Thyroid gland (tissue), 4 donors: ENCODE results near the gene FOXS1. TPM values are rescaled to one million over a fixed set of nuclear protein-coding genes. Genes with fewer than 3 reads are reported as not detected.
A peak's percentile ranks its signal among the peaks of the same experiment; 100 is the strongest.

Experiments used
- DNase-seq, 2 donors: peaks; one replicate each; pipeline ENCODE4 v3.0.0-alpha.2; 2019
- H3K27ac ChIP-seq, 3 donors: fragments of 200-600 bp; sonication (generic); 1 replicate in 2 of 3; 2 replicates in 1 of 3; pipeline ENCODE4 v1.5.1; 2016 to 2019; ENCODE audit warnings: mild to moderate bottlenecking in 1 of 3, moderate library complexity in 1 of 3
- H3K27me3 ChIP-seq: fragments of 200-600 bp; sonication (generic); one replicate; pipeline ENCODE4 v1.5.1; 2019
- H3K36me3 ChIP-seq, 2 donors: fragments of 200-600 bp; sonication (generic); one replicate each; pipeline ENCODE4 v1.5.1; 2016 to 2019
- H3K4me1 ChIP-seq, 2 donors: fragments of 200-600 bp; sonication (generic); one replicate each; pipeline ENCODE4 v1.5.1; 2017 to 2019
- H3K4me3 ChIP-seq, 3 donors: fragments of 200-600 bp; sonication (generic); replicated peaks in 1 of 3; 1 replicate in 2 of 3; 2 replicates in 1 of 3; pipeline ENCODE4 v1.5.1; 2016; ENCODE audit warnings: mild to moderate bottlenecking in 1 of 3
- H3K9me3 ChIP-seq: fragments of 200-600 bp; sonication (generic); one replicate; pipeline ENCODE4 v1.5.1; 2017
- POLR2A ChIP-seq, 2 donors: fragments of 450-650 bp; IDR thresholded peaks; one replicate each; pipeline ENCODE4 v1.6.1; 2017; ENCODE audit warnings: antibody characterized with exemption in 2 of 2, mild to moderate bottlenecking in 2 of 2, moderate library complexity in 1 of 2
- WGBS, 2 donors: methylation state at CpG; one replicate each; pipeline ENCODE4 v1.1.5; 2017; 5-methylcytosine and 5-hydroxymethylcytosine counted together
- intact Hi-C: fragments of 100-400 bp; cut with DNase I; formaldehyde crosslinking; loops from one replicate; pipeline ENCODE4 v1.15.1; 2023
- total RNA-seq, 4 donors: library from RNA; depleted of rRNA; stranded (reverse); fragments of >200 nt; gene quantifications; one replicate each; pipeline ENCODE4 v1.2.3, GENCODE V29; 2016
- TF ChIP-seq, protein P1 (sequence below), 6 experiments: fragments of 200-600 bp in 3 of 6; fragments of 450-650 bp in 3 of 6; sonication (generic) in 3 of 6; IDR thresholded peaks; one replicate each; pipeline ENCODE4 v1.5.1; 2016 to 2019; ENCODE audit warnings: antibody characterized with exemption in 6 of 6, mild to moderate bottlenecking in 2 of 6, inconsistent platforms in 1 of 6, moderate library complexity in 1 of 6

Gene FOXS1
- total RNA-seq, 4 donors from 2014 or later = 0.44 to 1.0 TPM; not detected in 2

DNA sequence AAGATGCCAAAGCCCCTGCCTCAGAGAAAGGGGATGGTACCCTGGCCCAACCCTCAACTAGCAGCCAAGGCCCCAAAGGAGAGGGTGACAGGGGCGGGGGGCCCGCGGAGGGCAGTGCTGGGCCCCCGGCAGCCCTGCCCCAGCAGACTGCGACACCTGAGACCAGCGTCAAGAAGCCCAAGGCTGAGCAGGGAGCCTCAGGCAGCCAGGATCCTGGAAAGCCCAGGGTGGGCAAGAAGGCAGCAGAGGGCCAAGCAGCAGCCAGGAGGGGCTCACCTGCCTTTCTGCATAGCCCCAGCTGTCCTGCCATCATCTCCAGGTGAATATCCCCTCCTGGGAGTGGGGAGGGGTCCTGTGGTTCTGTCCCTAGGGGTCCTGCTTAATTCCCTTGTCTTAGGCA, 25.2 kb downstream of the FOXS1 start:
- Histone ChIP-seq H3K27me3 (no peaks in the 10 kb centered on the region), H3K9me3 (no peaks in the 10 kb centered on the region), H3K36me3 (no peaks in the 10 kb centered on the region), H3K4me1 (peaks cover 37 to 60% of the 10 kb centered on the region in 2 donors), H3K4me3 (no peak overlapping the region), H3K27ac (no peak overlapping the region)
- 70 to 86% methylated on average over 2 to 6 of the region's 6 CpGs for WGBS, 2 donors
- no peak for TF ChIP-seq POLR2A (IDR thresholded peaks at IDR 0.05)
- TF ChIP-seq, protein P1, sequence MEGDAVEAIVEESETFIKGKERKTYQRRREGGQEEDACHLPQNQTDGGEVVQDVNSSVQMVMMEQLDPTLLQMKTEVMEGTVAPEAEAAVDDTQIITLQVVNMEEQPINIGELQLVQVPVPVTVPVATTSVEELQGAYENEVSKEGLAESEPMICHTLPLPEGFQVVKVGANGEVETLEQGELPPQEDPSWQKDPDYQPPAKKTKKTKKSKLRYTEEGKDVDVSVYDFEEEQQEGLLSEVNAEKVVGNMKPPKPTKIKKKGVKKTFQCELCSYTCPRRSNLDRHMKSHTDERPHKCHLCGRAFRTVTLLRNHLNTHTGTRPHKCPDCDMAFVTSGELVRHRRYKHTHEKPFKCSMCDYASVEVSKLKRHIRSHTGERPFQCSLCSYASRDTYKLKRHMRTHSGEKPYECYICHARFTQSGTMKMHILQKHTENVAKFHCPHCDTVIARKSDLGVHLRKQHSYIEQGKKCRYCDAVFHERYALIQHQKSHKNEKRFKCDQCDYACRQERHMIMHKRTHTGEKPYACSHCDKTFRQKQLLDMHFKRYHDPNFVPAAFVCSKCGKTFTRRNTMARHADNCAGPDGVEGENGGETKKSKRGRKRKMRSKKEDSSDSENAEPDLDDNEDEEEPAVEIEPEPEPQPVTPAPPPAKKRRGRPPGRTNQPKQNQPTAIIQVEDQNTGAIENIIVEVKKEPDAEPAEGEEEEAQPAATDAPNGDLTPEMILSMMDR (IDR thresholded peaks at IDR 0.05) = no peak
- intact Hi-C loops = loop anchor here (10.0 kb wide), 3 partner anchors 165 to 275 kb away; no protein-coding TSS in a partner anchor
- no peak for DNase-seq

DNA sequence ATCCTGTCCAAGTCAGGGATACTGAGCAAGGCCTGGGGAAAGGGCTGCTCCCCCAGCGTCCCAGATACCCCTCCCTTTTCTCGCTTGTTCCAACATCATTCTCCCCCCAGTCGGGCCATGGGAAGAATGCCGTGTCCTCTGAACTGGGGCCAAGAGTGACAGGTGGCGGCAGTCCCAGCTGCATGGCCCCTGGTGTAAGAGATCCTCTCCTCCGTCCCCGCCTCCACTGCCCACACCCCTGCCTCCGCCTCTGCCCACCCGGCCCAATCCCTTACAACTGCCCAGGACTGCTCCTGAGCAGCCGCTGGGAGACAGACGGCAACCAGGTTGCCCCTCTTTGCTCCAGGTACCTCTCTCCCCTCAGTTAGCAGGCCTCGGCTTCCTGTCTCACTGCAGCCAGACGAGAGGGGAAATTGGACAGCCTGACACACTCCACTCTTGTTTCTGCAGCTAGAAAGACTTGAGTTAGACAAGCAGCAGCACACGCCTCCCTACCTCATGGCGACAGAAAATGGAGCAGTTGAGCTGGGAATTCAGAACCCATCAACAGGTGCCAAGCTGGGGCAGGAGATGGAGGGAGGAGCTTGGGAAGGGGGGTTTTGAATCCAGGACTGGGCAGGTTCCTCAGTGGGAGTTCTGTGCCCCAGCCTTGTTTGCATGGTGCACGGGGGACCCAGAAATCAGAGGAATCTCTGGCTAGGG, 26.2 kb downstream of the FOXS1 start, which contains the start of gene MYLK2:
MYLK2 (plus strand) TSS at position 274 of the 702 bp plus-strand sequence; CDS start at position 499, 225 bp downstream.
- DNase-seq = peak; percentile 72 to 74
- WGBS, 2 donors = 41 to 45% methylated on average over 15 to 16 of the region's 16 CpGs
- no peak for TF ChIP-seq POLR2A (IDR thresholded peaks at IDR 0.05)
- TF ChIP-seq, protein P1 (IDR thresholded peaks at IDR 0.05) = no peak
- H3K4me1 ChIP-seq = peaks cover 47 to 70% of the 10 kb centered on the region in 2 donors
- no peak within 1 kb of the TSS for H3K4me3 ChIP-seq
- H3K9me3 ChIP-seq = no peaks in the 10 kb centered on the region
- no peaks in the 10 kb centered on the region for H3K27me3 ChIP-seq
- H3K36me3 ChIP-seq = no peaks in the 10 kb centered on the region
- intact Hi-C loops = no loop called here
- H3K27ac ChIP-seq = peak within 1 kb of the TSS in 2 of 3 donors; percentile 18 to 36

GRCh38 chr20:31818376-31818908, 27.0 kb downstream of the FOXS1 start:
- Histone ChIP-seq H3K9me3 (no peaks in the 10 kb centered on the region), H3K36me3 (no peaks in the 10 kb centered on the region), H3K4me1 (peaks cover 52 to 76% of the 10 kb centered on the region in 2 donors), H3K27ac (peak overlapping the region in 2 of 3 donors; percentile 18 to 36), H3K27me3 (no peaks in the 10 kb centered on the region), H3K4me3 (no peak overlapping the region)
- WGBS, 2 donors = 86 to 96% methylated on average over 8 of the region's 8 CpGs
- intact Hi-C loops = no loop called here
- TF ChIP-seq, protein P1 (IDR thresholded peaks at IDR 0.05) = no peak
- TF ChIP-seq POLR2A (IDR thresholded peaks at IDR 0.05) = no peak
- no peak for DNase-seq

DNA sequence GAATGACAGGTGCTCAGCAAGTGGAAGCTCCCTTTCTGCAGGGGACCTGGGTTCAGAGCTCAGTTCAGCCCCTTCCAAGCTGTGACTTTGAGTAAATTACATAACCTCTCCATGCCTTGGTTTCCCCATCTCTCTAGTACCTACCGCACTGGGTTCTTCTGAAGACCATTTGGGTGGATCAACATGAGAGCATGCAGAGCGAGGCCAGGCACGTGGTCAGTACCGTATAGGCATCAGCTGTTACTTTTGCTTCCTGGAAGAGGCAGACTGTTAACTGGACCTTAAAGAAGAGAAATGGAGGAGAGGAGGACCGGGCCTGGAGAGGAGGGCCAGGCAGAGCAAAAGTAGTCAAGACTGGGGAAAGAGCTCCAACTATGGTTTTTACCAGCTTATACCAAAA, 27.9 kb downstream of the FOXS1 start:
- WGBS, 2 donors = 85 to 90% methylated on average over 5 of the region's 5 CpGs
- no peaks in the 10 kb centered on the region for H3K27me3 ChIP-seq
- intact Hi-C loops = no loop called here
- H3K36me3 ChIP-seq = no peaks in the 10 kb centered on the region
- no peak for DNase-seq
- no peak overlapping the region for H3K27ac ChIP-seq
- peaks cover 55 to 76% of the 10 kb centered on the region in 2 donors for H3K4me1 ChIP-seq
- no peak for TF ChIP-seq POLR2A (IDR thresholded peaks at IDR 0.05)
- TF ChIP-seq, protein P1 (IDR thresholded peaks at IDR 0.05) = no peak
- H3K4me3 ChIP-seq = no peak overlapping the region
- H3K9me3 ChIP-seq = no peaks in the 10 kb centered on the region

- peak overlapping the region in 2 of 3 donors; percentile 81 to 82 for H3K27ac ChIP-seq
- no peak for DNase-seq
- H3K36me3 ChIP-seq = no peaks in the 10 kb centered on the region
- no peak overlapping the region for H3K4me3 ChIP-seq
- H3K27me3 ChIP-seq = no peaks in the 10 kb centered on the region
- H3K4me1 ChIP-seq = peaks cover 54 to 78% of the 10 kb centered on the region in 2 donors
- no peaks in the 10 kb centered on the region for H3K9me3 ChIP-seq
- intact Hi-C loops = no loop called here
- TF ChIP-seq POLR2A (IDR thresholded peaks at IDR 0.05) = no peak
- TF ChIP-seq, protein P1 (IDR thresholded peaks at IDR 0.05) = no peak
- WGBS, 2 donors = 94 to 95% methylated on average over 5 of the region's 5 CpGs
Measured at GRCh38 chr20:31816221-31816620, 29.2 kb downstream of the FOXS1 start.
